ENCODE measurements around the gene SON. TPM values are rescaled to one million over a fixed set of nuclear protein-coding genes. Genes with fewer than 3 reads are reported as not detected.

The SON gene
- total RNA-seq, 1 experiment from 2014 or later: 329 TPM

GRCh38 chr21:33560965-33561364, 18.1 kb downstream of the SON start:
- no peak overlapping the region for H2AK5ac ChIP-seq (ENCODE audit: insufficient read length, low read length)
- H3K9me3 ChIP-seq (ENCODE audit: control insufficient read depth, low read depth, low read length): no peaks in the 10 kb centered on the region
- H3K27me3 ChIP-seq (ENCODE audit: insufficient read depth, low read length): no peaks in the 10 kb centered on the region
- no peak overlapping the region for H2BK120ac ChIP-seq (ENCODE audit: low read depth, low read length, poor library complexity, severe bottlenecking)
- H3K79me1 ChIP-seq (ENCODE audit: insufficient read depth, low read depth, low read length, poor library complexity, severe bottlenecking): peaks cover 7% of the 10 kb centered on the region
- H3K23me2 ChIP-seq (ENCODE audit: insufficient read length, low read depth, low read length, poor library complexity, severe bottlenecking): no peaks in the 10 kb centered on the region
- no peak overlapping the region for H2BK20ac ChIP-seq (ENCODE audit: low read depth, low read length, poor library complexity, severe bottlenecking)
- H3K36me3 Mint-ChIP-seq (ENCODE audit: insufficient read depth in 1 of 3, low read depth in 3 of 3): peaks cover 47 to 72% (median 68%) of the 10 kb centered on the region in 3 experiments; a peak in 6 of 7 replicates
- DNase-seq: no peak
- no peak overlapping the region for H3K23ac ChIP-seq (ENCODE audit: insufficient read length, low read depth, low read length)
- H3K9me3 Mint-ChIP-seq: no peaks in the 10 kb centered on the region
- peaks cover 2% of the 10 kb centered on the region; the same call in 1 of the 2 replicates for H3K79me2 ChIP-seq (ENCODE audit: insufficient read depth, low read length)
- no peak overlapping the region for H3K9ac ChIP-seq (ENCODE audit: extremely low read depth, insufficient read length, low read length)
- H2BK15ac ChIP-seq (ENCODE audit: low read depth, low read length): no peak overlapping the region
- no peak overlapping the region for H4K91ac ChIP-seq (ENCODE audit: insufficient read length, low read depth, low read length)
- no peak overlapping the region for H2BK5ac ChIP-seq (ENCODE audit: insufficient read length, low read length)
- H3K4me2 ChIP-seq (ENCODE audit: insufficient read depth, insufficient read length, low read length): no peak overlapping the region
- no peak overlapping the region for H4K8ac ChIP-seq (replicated peaks; ENCODE audit: insufficient read length, low read depth, low read length)
- H3K4me1 ChIP-seq (ENCODE audit: insufficient read depth, low read length): no peaks in the 10 kb centered on the region
- no peak overlapping the region for H4K5ac ChIP-seq (ENCODE audit: insufficient read length, low read depth, low read length)
- TF ChIP-seq CTCF (conservative IDR thresholded peaks at IDR 0.05): no peak
- no peaks in the 10 kb centered on the region for H4K20me1 ChIP-seq (ENCODE audit: control insufficient read depth, insufficient read depth, insufficient read length)
- no peak overlapping the region for H2AFZ ChIP-seq (ENCODE audit: low read length)
- H3K27ac Mint-ChIP-seq: peak overlapping the region in 1 of 3 experiments; percentile 85; a peak in 2 of 7 replicates
- no peak overlapping the region for H3K4me3 Mint-ChIP-seq
- H2BK12ac ChIP-seq (ENCODE audit: insufficient read length, low read depth, low read length): no peak overlapping the region
- H3K27me3 Mint-ChIP-seq (ENCODE audit: low read depth): no peaks in the 10 kb centered on the region
- H3K4ac ChIP-seq (ENCODE audit: low read depth, low read length): no peak overlapping the region
- no peak overlapping the region for H3K27ac ChIP-seq (ENCODE audit: insufficient read length, low read depth, low read length)
- peaks cover 5% of the 10 kb centered on the region in 2 experiments for H3K4me1 Mint-ChIP-seq
- no peak overlapping the region for H3K18ac ChIP-seq (ENCODE audit: insufficient read length, low read depth, low read length)
- no peak overlapping the region for H3T11ph ChIP-seq (ENCODE audit: low read length)
- no peak overlapping the region for H3K14ac ChIP-seq (ENCODE audit: insufficient read depth, low read length)
- H3K56ac ChIP-seq (ENCODE audit: insufficient read length, low read depth, low read length): no peak overlapping the region
